GM19455 (cell line): ENCODE data around the gene CERS6.
A peak's percentile ranks its signal among the peaks of the same experiment; 100 is the strongest.
"Not testable (repeated sequence)": the region's sequence is repeated elsewhere in the genome, so short reads cannot be mapped to it uniquely, and the experiment has no call there.

Source experiments
- ATAC-seq: cut with Tn5 transposase; IDR thresholded peaks from one replicate; pipeline ENCODE4 v1.9.1; 2021; ENCODE audit not compliant: unreplicated experiment

Gene CERS6, protein sequence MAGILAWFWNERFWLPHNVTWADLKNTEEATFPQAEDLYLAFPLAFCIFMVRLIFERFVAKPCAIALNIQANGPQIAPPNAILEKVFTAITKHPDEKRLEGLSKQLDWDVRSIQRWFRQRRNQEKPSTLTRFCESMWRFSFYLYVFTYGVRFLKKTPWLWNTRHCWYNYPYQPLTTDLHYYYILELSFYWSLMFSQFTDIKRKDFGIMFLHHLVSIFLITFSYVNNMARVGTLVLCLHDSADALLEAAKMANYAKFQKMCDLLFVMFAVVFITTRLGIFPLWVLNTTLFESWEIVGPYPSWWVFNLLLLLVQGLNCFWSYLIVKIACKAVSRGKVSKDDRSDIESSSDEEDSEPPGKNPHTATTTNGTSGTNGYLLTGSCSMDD

DNA sequence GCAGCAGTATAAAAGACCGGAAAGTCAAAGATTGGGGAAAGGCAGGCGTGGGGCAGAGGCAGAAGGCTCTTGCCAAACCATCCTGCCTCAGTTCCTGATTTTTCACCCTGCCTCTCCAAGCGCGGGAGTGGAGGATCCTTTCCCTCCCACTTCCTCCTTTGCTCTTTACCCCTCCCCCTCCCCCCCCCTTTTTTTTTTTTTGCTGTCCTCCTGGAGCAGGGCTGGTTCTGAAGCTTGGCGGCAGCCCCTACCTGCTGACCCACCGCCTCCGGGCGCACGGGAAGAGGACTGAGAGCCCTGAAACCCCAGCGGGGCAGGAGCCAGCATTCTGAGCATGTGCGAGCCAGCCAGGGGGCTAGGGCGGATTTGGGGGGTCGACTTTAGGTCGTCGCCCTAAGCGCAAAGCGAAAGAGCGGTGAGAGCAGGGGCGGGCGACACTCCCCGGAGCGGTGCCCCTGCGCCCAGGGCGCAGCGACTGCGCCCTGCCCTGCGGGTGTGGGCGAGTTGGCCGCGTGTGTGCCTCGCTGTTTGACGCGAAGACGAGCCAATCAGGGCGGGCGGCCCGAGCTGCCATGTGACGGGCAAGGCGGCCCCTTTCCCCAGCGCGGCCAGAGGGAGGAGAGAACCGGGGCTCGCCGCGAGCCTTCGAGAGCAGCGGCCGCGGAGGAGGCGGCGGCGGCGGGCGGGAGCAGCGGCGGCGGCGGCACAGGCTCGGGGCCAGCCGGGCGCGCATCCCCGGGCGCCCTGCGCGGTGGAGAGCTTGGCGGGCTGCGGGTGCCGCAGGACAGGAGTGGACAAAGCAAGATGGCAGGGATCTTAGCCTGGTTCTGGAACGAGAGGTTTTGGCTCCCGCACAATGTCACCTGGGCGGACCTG lies at the start of gene CERS6:
CERS6 (plus strand) TSS at position 628 of the 876 bp plus-strand sequence; CDS start at position 805, 177 bp downstream.
- ATAC-seq = peak; percentile 94

DNA sequence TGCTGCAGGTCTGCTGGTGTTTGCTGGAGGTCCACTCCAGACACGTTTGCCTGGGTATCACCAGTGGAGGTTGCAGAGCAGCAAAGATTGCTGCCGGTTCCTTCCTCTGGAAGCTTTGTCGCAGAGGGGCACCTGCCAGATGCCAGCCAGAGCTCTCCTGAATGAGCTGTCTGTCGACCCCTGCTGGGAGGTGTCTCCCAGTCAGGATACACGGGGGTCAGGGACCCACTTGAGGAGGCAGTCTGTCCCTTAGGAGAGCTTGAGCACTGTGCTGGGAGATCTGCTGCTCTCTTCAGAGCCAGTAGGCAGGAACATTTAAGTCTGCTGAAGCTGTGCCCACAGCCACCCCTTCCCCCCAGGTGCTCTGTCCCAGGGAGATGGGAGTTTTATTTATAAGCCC lies 43.8 kb upstream of the CERS6 start:
- ATAC-seq = not testable (repeated sequence)

DNA sequence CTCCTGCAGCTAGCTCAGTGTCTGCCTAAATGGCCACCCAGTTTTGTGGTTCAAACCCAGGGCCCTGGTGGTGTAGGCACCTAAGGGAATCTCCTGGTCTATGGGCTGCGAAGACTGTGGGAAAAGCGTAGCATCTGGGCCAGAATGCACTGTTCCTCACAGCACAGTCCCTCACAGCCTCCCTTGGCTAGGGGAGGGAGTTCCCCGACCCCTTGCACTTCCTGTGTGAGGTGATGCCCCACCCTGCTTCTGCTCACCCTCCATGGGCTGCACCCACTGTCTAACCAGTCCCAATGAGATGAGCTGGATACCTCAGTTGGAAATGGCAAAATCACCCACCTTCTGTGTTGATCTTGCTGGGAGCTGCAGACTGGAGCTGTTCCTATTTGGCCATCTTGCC lies 43.0 kb upstream of the CERS6 start:
- not testable (repeated sequence) for ATAC-seq

DNA sequence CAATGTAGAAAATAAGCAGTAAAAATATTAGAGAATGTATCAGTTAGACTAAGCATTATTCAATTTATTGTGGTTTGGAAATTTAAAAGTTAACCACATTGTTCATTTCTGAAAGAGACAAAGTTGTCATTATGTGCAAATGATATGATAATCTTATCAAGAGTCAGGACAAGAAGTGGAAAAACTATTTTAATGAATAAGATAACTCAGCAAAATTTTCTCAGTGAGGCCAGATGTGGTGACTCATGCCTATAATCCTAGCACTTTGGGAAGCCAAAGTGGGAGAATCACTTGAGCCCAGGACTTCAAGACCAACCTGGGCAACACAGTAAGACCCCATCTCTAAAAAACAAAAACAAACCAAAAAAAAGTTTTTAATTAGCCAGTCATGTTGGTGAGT lies 39.5 kb upstream of the CERS6 start:
- no peak for ATAC-seq

DNA sequence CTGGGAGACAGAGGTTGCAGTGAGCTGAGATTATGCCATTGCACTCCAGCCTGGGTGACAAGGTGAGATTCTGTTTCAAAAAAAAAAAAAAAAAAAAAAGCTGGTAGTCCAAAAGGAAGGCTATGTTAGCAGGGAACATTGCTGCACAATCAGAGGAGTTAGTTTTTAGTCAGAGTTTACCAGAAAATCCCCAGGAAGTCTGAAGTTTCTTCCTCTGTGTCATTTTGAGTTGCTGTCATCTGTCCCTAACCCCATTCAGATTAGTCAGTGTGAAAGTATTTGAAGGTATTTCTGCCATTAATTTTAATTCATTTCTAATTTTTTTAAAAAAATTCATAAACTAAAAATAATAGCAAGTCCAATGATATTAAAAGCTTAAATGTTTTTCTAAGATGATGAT lies 33.5 kb upstream of the CERS6 start:
- ATAC-seq = no peak

DNA sequence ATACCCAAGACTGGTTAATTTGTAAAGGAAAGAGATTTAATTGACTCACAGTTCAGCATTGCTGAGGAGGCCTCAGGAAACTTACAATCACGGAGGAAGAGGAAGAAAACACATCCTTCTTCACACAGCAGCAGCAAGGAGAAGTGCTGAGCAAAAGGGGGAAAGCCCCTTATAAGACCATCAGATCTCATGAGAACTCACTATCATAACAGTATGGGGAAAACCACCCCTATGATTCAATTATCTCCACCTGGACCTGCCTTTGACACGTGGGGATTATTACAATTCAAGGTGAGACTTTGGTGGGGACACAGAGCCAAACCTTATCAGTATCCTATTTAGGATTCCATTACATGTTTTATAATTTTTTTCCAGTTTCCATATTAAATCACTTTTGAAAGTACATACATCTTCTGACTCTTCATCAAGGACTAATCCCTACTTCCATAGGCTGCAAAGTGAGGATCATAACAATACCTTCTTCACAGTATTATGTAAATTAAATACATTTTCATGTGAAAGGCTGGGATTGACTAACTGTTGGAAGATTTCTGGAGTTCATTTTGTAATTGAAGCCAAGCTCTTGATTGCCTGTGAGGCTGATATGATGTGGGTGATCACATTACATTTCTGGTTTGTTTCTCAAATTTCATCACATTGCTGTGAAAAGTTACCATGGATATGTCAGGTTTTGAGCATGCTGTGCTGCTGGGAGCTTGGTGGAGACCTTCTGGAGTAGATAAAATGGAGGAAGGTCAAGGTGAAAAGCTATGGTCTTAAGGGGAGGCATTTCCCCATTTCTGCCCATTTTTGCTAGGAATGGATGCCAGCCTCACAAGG lies 31.7 kb upstream of the CERS6 start:
- no peak for ATAC-seq

DNA sequence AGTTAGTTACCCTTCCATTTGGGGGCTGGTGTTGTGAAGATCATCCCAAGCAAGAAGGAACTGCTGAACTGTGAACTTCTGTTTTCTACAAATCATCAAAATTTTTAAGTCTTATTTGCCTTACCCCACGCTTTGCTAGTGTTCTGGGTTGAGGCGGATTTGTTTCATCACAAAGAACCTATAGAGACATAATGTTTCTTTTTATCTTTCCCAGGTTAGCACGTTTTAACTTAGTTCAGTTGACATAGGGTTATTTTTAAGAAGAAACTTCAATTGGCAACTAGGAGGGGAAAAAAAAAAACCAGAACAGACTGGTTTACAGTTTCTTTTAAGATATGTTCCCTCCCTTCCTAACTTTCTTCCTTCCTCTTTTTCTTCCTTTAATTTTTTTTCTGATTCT lies 31.1 kb upstream of the CERS6 start:
- no peak for ATAC-seq

DNA sequence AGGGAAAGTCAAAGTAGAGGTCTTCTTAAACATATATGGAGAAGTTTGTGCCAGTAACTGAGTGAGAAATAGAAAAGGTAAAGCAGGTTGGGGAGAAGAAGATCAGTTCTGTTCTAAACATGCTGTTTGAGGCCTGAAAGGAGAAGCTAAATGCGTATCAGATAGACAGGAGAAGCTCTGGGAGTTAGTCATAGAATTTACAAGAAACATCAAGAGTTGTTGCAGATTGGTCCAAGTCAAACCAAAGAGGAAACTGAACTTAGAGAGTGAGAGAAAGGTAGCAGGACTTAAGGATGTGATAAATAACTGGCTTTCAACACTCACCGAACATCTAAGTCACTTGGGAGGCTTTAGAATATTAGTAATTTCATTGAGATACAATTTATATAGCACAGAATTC lies 29.2 kb upstream of the CERS6 start:
- ATAC-seq = no peak

DNA sequence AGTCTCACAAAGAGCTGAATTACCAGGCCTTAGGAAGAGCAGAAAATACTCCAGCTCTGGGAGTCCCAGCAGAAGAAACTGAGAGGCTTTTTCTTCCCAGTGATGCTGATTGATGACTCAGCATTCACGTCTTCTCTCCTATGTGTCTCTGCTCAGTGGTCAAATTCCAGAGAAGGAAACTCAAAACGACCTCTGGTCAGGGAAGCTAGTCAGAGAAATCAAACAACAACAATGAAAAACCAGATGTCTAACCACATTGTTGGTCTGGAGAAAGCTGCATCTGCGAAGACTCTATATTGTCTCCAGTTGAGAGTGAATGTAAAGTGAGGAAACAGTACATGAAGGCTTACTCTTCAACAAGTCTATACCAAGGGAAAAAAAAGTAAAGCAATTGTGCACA lies 28.6 kb upstream of the CERS6 start:
- ATAC-seq = no peak

DNA sequence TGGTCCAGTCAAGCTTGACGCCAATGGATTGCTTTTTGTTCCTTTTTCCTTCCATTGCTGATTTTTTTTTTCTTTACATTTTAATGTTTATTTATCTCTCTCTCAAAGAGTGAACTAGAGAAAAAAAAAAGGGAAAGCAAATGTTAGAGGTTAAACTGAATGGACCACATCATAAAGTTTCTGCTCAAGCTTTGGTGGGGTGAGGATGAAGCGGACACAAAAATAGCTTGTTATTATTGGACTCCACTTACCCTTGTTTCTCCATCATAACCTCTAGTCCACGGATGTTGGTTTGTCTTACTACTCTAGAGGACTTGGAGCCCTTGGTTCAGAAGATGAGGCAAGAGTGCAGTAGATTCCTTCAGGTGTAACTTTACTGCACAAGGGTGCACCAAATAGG lies 27.6 kb upstream of the CERS6 start:
- no peak for ATAC-seq

DNA sequence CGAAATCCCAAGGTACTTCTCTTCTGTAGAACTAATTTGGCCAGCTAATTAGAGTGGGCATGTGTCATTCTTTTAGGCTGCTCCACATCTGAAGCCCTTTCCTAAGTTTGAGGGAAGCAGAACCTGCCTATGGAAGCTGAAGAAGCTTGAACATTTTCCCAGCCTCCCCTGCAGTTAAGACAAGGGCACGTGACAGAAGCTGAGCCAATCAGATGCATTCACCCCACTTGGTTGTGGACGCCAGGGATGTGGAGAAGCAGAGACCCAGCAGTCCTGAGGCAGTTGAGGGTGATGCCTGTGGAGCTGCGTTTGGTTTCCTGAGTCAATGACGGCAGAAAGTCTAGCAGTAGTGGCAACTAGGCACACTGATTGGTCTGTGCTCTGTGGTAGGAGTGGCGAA lies 26.1 kb upstream of the CERS6 start:
- no peak for ATAC-seq

DNA sequence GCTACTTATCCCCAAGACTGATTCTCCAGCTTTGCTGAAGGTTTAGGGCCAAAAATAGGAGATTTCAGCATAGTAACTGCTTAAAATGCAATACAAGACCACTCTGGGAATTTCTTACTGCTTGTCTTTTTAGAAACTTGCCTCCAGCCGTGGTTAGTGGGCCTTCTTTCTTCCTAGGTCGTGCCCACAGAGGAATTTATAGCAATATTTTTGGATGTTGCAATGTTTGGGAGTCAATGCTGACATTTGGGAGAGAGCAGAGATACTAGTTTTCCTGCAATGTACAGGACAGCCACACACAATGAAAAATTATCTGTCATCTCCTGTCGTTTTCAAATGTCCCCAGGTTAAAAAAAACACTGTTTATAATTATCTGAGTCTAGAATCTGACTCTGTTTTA lies 25.6 kb upstream of the CERS6 start:
- no peak for ATAC-seq

DNA sequence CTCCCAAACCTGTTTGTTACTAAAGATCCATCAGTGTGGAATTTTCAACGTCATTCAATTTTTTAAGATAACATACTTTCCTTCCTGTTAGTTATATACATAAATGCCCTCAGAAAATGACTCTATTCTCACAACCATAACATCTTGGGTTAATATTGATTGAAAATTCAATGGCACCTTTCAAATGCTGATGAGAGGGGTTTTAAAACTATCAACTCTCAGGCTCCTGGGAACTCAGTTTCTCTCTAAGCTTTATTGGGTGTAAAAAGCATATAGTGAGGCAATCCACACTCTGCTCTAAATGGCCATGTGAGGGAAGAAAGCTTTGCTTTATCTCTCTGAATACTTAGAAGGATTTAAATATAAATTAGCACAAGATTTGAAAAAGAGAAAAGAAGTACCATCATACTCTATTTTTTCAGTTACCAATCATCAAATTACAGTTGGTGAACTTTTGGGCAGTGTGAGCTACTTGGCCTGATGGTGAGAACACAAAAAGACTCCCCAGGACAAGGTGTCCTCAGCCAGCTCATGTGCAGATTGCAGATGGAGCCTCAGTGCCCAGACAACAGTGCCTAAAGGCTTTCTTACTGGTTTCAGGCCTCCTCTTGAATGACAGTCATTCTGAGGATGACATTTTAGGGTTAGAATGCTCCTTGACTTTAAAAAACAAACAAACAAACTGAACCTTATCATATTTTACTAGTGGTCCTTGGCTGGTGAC lies 24.6 kb upstream of the CERS6 start:
- ATAC-seq = no peak

DNA sequence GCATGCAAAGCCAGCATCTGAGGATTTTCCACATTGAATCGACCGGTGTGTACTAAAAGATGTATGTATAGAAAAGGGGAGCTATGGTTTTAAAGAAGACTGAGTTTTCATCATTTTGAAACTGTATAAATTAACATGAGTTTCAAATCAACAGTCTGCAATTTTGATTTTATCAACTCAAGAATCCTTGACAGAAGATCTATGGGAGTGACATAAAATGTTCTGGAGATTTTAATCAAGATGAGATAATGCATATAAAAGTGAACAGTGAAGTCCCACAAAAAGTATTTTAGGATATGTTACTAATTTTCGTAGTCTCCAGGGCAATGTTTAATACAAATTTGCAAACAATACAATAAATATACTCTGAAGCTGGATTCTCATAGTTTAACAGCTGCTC lies 24.0 kb upstream of the CERS6 start:
- no peak for ATAC-seq

DNA sequence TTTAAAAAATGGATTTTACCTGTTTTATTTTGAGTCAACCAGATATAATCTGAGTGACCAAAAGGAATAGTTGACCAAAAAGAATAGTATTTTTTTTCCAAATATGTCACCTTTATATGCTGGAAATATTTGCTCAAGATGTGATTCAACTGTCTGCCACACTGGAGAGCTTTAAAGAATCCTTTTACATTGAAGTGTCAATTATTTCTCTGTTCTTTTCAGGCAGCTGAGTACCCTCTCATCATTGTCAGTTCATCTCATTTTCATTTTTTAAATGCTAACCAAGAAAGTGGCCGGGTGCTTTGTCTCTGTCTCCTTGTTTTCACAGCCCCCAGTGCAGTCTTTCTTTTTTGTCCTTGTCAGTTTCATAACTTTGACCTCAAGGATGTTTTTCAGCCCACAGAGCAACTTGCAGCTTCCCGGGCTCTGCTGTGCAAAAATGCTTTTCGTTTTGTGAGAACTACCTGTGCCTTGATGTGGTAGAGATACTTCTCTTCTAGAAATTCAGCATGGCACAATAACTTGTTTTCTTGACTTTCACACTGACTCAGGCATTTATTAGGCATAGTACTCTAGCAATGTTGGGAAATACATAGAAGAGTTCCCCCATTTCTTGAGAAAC lies 23.4 kb upstream of the CERS6 start:
- peak; percentile 68 for ATAC-seq

DNA sequence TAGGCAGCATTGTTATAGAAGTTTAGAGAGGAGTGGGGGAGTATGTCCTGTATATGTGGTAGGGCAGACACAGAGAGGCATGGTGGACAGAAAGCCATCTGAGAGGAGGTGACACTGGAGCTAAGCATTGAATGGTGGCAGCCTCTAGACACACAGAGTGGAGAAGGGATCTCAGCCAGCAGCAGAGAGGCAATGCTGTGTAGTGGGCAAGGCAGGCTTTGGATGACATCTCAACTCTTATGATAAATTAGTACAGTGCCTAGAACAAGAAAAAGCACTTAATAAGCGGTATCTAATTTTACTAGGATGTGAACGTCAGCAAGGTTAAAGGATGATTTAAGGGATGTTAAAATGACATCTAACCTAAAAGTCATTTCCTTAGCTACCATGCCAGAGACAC lies 22.5 kb upstream of the CERS6 start:
- no peak for ATAC-seq

DNA sequence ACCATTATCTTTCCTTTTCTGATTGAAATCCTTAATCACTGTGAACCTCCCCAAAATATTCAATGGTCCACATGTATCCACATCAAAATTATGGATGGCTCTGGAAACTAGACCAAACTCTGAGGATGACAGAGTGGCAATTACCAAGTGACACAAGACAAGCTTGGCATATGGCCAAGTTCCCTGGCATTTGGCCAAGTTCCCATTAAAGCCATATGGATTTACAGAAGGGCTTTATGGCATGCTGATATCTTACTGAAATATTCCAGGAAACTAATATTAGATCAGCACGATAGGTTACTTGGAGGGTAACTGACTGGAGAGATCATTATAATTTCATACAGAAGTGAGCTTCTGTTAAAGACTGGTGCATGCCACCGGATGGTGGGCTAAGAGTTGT lies 21.9 kb upstream of the CERS6 start:
- no peak for ATAC-seq

DNA sequence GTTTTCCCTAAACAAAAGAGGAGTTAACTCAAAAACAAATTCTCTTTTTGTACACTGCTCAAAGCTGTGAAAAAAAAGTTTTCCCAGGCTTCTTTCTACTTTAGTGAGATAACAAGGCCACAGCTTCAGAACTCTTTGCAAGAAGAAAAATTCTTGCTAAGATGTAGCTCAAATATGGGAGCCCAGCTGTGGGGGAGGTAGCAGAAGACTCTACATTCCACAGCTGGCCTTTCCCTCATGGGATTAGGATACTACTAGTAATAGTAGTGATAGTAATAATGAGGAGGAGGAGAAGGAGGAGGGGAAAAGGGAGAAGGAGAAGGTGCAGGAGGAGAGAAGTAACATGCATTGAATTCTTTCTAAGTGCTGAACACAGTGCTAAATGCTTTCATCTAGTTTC lies 19.2 kb upstream of the CERS6 start:
- no peak for ATAC-seq

DNA sequence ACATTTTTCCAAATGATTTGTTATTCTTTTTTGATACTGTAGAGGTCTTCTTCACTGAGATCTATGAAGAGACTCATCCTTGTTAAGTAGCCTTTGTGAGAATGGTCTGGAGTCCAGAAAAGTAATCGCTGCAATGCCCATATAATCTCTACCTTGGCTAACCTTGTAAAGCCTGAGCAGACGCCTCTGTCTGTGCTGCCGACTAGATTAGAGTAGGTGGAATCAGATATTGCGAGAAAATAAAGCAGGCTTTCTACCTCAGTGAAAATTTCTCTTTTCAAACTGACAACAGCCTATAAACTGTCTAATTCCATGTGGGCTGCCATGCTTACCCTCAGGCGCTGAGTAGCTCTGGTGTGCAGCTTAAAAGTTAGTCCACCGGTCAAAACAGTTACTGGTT lies 17.5 kb upstream of the CERS6 start:
- ATAC-seq = no peak

DNA sequence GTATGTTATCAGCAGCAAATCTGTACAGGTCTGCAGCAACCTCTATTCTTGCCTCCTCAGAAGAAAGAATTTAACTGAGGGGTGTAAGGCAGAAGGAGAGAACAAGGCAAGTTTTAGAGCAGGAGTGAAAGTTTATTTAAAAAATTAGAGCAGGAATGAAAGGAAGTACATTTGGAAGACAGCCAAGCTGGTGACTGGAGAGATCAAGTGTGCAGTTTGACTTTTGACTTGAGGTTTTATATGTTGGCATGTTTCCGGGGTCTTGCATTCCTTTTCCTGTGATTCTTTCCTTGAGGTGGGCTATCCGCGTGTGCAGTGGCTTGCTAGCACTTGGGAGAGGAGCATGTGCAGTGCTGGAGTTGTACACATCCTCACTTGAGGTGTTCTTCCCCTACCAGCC lies 16.5 kb upstream of the CERS6 start:
- no peak for ATAC-seq
